Fibroblast of the aortic adventitia (primary cell): ENCODE data around the gene RASAL1. TPM values are rescaled to one million over a fixed set of nuclear protein-coding genes. Genes with fewer than 3 reads are reported as not detected.

Experiments
- DNase-seq: peaks from one replicate; pipeline ENCODE4 v3.0.0-alpha.2; 2010; ENCODE audit warnings: low read depth
- H3K4me3 ChIP-seq: 2 replicates; pipeline ENCODE4 v1.5.1; 2011; ENCODE audit warnings: low read depth, mild to moderate bottlenecking, control low read depth, low read length, moderate library complexity
- CTCF ChIP-seq: IDR thresholded peaks from 2 replicates; pipeline ENCODE4 v1.5.1; 2011; ENCODE audit warnings: mild to moderate bottlenecking, low read length, control low read depth, inconsistent platforms; ENCODE audit not compliant: insufficient read depth
- total RNA-seq: library from RNA; depleted of rRNA; stranded (reverse); fragments of >200 nt; gene quantifications from 2 replicates; pipeline ENCODE4 v1.2.3, GENCODE V29; 2012; ENCODE audit warnings: low replicate concordance

The RASAL1 gene
- total RNA-seq, 1 donor: not detected

- no peak for DNase-seq
- no peak for TF ChIP-seq CTCF
- no peak overlapping the region for H3K4me3 ChIP-seq
Measured at GRCh38 chr12:113134071-113134470, 1.5 kb downstream of the RASAL1 start.

- DNase-seq: no peak
- TF ChIP-seq CTCF: no peak
- H3K4me3 ChIP-seq: no peak overlapping the region
Measured at GRCh38 chr12:113133666-113134065, 1.9 kb downstream of the RASAL1 start.

- no peak for TF ChIP-seq CTCF
- no peak for DNase-seq
- no peak overlapping the region for H3K4me3 ChIP-seq
Measured at GRCh38 chr12:113133036-113133435, 2.5 kb downstream of the RASAL1 start.

- DNase-seq: no peak
- H3K4me3 ChIP-seq: no peak overlapping the region
- TF ChIP-seq CTCF: no peak
Measured at GRCh38 chr12:113131556-113131955, 4.0 kb downstream of the RASAL1 start.

- TF ChIP-seq CTCF: no peak
- H3K4me3 ChIP-seq: no peak overlapping the region
- DNase-seq: no peak
Measured at GRCh38 chr12:113130457-113131135, 5.0 kb downstream of the RASAL1 start.

GRCh38 chr12:113129664-113130456 is 5.7 kb downstream of the RASAL1 start:
- H3K4me3 ChIP-seq: no peak overlapping the region
- TF ChIP-seq CTCF: no peak
- DNase-seq: no peak
